ENCODE data around the gene PCYOX1L.
"Not testable (repeated sequence)": the region's sequence is repeated elsewhere in the genome, so short reads cannot be mapped to it uniquely, and the experiment has no call there.

PCYOX1L gene

GRCh38 chr5:149388498-149389190 is 30.8 kb downstream of the PCYOX1L start:
- no peak for DNase-seq

- no peak for DNase-seq
These were observed 32.0 kb downstream of the PCYOX1L start for GRCh38 chr5:149389552-149390495.

GRCh38 chr5:149391076-149391475 is 33.2 kb downstream of the PCYOX1L start:
- DNase-seq, result not testable (repeated sequence)

- no peak for DNase-seq
These were observed 33.7 kb downstream of the PCYOX1L start for GRCh38 chr5:149391524-149391923.

- no peak for DNase-seq
These were observed 34.9 kb downstream of the PCYOX1L start for GRCh38 chr5:149392718-149393117.

GRCh38 chr5:149394996-149395395 is 37.1 kb downstream of the PCYOX1L start:
- DNase-seq, result not testable (repeated sequence)

GRCh38 chr5:149397530-149397929 is 39.7 kb downstream of the PCYOX1L start:
- no peak for DNase-seq

- not testable (repeated sequence) for DNase-seq
These were observed 41.0 kb downstream of the PCYOX1L start for GRCh38 chr5:149398747-149399266.

GRCh38 chr5:149399775-149400174 is 41.9 kb downstream of the PCYOX1L start:
- no peak for DNase-seq

GRCh38 chr5:149400304-149400703 is 42.5 kb downstream of the PCYOX1L start:
- no peak for DNase-seq

- no peak for DNase-seq
These were observed 43.2 kb downstream of the PCYOX1L start for GRCh38 chr5:149401051-149401450.

GRCh38 chr5:149402291-149402690 is 44.4 kb downstream of the PCYOX1L start:
- DNase-seq, result no peak

- DNase-seq, result no peak
These were observed 46.3 kb downstream of the PCYOX1L start for GRCh38 chr5:149403923-149404745.

- DNase-seq, result no peak
These were observed 47.1 kb downstream of the PCYOX1L start for GRCh38 chr5:149404746-149405549.

- DNase-seq, result no peak
These were observed 47.8 kb downstream of the PCYOX1L start for GRCh38 chr5:149405550-149406202.

GRCh38 chr5:149406203-149406978 is 48.5 kb downstream of the PCYOX1L start:
- DNase-seq, result no peak

- no peak for DNase-seq
These were observed 49.1 kb downstream of the PCYOX1L start for GRCh38 chr5:149406979-149407306.

- no peak for DNase-seq
These were observed 49.7 kb downstream of the PCYOX1L start for GRCh38 chr5:149407323-149408251.

Measured in T-helper 9 cell (primary cell).